Left cardiac atrium (tissue), 4 donors: ENCODE results near the gene PCDHGA11. TPM values are rescaled to one million over a fixed set of nuclear protein-coding genes. Genes with fewer than 3 reads are reported as not detected.
A peak's percentile ranks its signal among the peaks of the same experiment; 100 is the strongest.
"Not testable (repeated sequence)": the region's sequence is repeated elsewhere in the genome, so short reads cannot be mapped to it uniquely, and the experiment has no call there.

ENCODE experiments used
- ATAC-seq, 2 donors: fragments of 200-7000 bp; cut with Tn5 transposase; one replicate each; pipeline ENCODE4 v1.9.1; 2020; ENCODE audit warnings: mild to moderate bottlenecking in 2 of 2, moderate library complexity in 2 of 2
- DNase-seq: peaks from one replicate; pipeline ENCODE4 v3.0.0-alpha.2; 2020
- intact Hi-C, 2 donors: fragments of 100-400 bp; cut with DNase I; formaldehyde crosslinking; loops; one replicate each; pipeline versions ENCODE4 v1.14.1 to v1.15.1; 2022 to 2023
- long read RNA-seq: library from polyadenylated mRNA; unstranded; transcript quantifications from one replicate; pipeline ENCODE4 v2.0.0, GENCODE V29; 2021
- total RNA-seq, 2 donors: library from RNA; stranded (reverse); fragmentation: NEBNext Ultra II Directional; extraction: Animal tissue kit (Norgen Biotek cat#: 25700); gene quantifications; one replicate each; pipeline ENCODE4 v1.2.1, GENCODE V29; 2021
- donor health status: DM: no; HTN: yes; CAD: no.
- donor health status: DM: no; HTN: yes; CAD: no; lungs with severe emphysema.
- donor health status: DM: yes; HTN: yes; CAD: no.
- donor health status: Dilated cardiomyopathy.

PCDHGA11 gene
- total RNA-seq, result 1 to 10 TPM; 3.2 to 3.5 TPM
- long read RNA-seq, result 0 reads

DNA sequence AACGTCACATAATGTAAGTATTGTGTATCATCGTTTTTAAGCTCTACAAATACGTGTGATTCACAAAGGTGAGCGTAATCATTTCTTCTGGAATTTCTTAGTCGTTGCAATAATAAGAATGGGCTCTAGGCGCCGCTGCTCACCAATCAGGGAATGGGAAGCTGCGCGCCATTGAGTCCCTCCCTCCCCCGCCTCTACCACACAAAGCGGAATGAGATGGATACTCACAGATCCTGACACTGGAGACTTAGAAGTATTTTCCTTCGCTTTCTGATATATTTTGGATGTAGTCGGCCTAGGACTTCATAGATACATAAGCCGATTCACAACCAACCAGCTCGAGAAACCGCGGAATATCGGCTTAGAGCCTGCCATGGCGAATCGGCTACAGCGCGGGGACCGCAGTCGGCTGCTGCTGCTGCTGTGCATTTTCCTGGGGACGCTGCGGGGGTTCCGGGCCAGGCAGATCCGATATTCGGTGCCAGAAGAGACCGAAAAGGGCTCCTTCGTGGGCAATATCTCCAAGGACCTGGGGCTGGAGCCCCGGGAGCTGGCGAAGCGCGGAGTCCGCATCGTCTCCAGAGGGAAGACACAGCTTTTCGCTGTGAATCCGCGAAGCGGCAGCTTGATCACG is at the start of gene PCDHGA11:
TSS of gene PCDHGA11 (plus strand) at position 197 of the 634 bp plus-strand sequence. CDS start at position 374, 177 bp downstream.
- intact Hi-C loops, result loop anchor here in 1 of 2 donors (10.0 kb wide), 1 partner anchor 104 kb away; no protein-coding TSS in a partner anchor
- ATAC-seq (peak in 1 of 2 donors; percentile 52), DNase-seq (no peak)

DNA sequence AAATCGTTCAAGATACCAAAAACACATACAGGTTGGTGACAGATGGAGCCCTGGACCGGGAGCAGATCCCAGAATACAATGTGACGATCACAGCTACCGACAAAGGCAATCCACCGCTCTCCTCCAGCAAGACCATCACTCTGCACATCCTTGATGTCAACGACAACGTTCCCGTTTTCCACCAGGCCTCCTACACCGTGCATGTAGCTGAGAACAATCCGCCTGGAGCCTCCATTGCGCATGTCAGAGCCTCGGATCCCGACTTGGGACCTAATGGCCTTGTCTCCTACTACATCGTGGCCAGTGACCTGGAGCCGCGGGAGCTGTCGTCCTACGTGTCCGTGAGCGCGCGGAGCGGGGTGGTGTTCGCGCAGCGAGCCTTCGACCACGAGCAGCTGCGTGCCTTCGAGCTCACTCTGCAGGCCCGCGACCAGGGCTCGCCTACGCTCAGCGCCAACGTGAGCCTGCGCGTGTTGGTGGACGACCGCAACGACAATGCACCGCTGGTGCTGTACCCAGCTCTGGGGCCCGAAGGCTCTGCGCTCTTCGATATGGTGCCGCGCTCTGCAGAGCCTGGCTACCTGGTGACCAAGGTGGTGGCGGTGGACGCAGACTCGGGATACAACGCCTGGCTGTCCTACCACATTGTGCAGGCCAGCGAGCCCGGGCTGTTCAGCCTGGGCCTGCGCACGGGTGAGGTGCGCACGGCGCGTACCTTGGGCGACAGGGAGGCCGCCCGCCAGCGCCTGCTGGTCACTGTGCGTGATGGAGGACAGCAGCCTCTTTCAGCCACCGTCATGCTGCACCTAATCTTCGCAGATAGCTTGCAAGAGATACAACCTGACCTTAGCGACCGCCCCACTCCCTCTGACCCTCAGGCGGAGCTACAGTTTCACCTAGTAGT is 49.0 kb upstream of the PCDHGA11 start:
- intact Hi-C loops, result no loop called here
- DNase-seq (no peak), ATAC-seq (peak in 1 of 2 donors; percentile 21)

DNA sequence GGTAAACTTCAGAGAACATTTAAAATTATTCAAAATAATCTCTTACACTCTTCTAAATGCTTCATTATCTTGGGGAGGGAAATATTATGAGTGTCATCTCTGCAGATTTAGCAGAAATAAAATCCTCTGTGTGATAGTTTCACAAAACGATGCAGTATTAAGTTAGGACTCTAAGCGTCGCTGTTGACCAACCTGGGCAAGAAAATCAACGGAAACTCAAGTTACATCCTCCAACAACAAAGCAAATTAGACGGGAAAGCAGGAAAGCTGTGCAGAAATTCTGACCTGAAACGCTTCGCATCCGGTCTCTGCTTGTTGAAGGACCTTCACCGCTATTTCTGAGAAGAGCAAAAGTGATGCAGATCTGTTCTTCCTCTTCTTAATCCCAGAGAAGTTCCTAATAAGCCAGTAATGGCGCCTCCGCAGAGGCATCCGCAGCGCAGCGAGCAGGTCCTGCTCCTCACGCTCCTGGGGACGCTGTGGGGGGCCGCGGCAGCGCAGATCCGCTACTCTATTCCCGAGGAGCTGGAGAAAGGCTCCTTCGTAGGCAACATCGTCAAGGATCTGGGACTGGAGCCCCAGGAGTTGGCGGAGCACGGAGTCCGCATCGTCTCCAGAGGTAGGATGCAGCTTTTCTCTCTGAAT is 47.1 kb upstream of the PCDHGA11 start, which contains the start of gene PCDHGA6:
TSS of gene PCDHGA6 (plus strand) at position 219 of the 645 bp plus-strand sequence. CDS start at position 412, 193 bp downstream.
- DNase-seq (no peak), ATAC-seq (no peak)
- intact Hi-C loops, result no loop called here

DNA sequence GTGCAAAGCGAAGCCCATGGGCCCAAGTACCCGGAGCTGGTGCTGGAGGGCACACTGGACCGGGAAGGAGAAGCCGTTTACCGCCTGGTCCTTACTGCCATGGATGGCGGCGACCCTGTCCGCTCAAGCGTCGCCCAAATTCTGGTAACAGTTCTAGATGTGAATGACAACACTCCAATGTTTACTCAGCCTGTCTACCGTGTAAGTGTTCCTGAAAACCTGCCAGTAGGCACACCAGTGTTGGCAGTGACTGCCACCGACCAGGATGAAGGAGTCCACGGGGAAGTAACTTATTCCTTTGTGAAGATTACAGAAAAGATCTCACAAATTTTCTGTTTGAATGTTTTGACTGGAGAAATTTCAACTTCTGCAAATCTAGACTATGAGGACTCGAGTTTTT is 46.2 kb upstream of the PCDHGA11 start:
- ATAC-seq (no peak), DNase-seq (no peak)
- intact Hi-C loops, result no loop called here

DNA sequence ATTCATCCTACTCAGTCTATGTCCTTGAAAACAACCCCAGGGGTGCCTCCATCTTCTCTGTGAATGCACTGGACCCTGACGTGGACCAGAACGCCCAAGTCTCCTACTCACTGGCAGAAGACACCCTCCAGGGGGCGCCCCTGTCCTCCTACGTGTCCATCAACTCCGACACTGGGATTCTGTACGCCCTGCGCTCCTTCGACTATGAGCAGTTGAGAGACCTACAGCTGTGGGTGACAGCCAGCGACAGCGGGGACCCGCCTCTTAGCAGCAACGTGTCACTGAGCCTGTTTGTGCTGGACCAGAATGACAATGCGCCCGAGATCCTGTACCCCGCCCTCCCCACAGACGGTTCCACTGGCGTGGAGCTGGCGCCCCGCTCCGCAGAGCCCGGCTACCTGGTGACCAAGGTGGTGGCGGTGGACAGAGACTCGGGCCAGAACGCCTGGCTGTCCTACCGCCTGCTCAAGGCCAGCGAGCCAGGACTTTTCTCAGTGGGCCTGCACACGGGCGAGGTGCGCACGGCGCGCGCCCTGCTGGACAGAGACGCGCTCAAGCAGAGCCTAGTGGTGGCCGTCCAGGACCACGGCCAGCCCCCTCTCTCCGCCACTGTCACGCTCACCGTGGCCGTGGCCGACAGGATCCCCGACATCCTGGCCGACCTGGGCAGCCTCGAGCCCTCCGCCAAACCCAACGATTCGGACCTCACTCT is 45.3 kb upstream of the PCDHGA11 start:
- ATAC-seq, intact Hi-C loops, DNase-seq: not testable (repeated sequence)

DNA sequence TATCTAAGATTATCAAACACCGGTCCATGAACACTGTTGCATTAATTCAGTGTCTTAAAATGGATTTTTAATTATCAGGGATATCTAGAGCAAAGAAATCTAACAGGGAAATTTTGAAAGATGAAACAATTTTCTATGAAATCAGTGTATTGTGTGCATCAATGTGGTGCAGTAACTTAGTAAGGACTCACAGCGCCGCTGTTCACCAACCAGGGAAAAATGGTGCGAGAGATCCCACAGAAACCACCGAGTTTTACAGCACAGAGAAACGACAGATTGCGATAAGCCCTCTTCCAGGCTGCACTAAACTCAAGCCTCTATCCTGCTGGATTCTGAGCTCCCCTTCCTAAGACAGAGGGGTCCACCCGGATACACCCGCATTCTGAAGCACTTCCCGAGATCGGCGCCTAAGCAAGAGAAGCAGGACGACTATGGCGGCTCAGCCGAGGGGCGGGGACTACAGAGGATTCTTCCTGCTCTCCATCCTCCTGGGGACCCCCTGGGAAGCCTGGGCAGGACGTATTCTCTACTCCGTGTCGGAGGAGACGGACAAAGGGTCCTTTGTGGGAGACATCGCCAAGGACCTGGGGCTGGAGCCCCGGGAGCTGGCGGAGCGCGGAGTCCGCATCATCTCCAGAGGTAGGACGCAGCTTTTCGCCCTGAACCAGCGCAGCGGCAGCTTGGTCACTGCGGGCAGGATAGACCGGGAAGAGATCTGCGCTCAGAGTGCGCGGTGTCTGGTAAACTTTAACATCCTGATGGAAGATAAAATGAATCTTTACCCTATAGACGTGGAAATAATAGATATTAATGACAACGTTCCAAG is 38.2 kb upstream of the PCDHGA11 start, which contains the start of gene PCDHGA7:
TSS of gene PCDHGA7 (plus strand) at position 274 of the 826 bp plus-strand sequence. CDS start at position 432, 158 bp downstream.
- DNase-seq (no peak), ATAC-seq (peak in 1 of 2 donors; percentile 34)
- intact Hi-C loops, result no loop called here

DNA sequence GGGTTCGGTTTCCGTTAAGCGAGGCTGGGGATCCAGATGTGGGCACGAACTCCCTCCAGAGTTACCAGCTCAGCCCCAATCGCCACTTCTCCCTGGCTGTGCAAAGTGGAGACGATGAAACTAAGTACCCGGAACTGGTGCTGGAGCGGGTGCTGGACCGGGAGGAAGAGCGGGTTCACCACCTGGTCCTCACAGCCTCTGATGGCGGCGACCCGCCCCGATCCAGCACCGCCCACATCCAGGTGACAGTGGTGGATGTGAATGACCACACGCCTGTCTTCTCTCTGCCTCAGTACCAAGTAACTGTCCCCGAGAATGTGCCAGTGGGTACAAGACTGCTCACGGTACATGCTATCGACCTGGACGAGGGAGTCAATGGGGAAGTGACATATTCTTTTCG is 37.5 kb upstream of the PCDHGA11 start:
- no peak for DNase-seq
- no peak for ATAC-seq
- intact Hi-C loops, result no loop called here

- intact Hi-C loops, result no loop called here
- no peak for ATAC-seq
- DNase-seq, result no peak
Observed at GRCh38 chr5:141384471-141385267, 36.2 kb upstream of the PCDHGA11 start.

GRCh38 chr5:141387557-141388311 is 33.1 kb upstream of the PCDHGA11 start, which contains the start of gene PCDHGB4:
PCDHGB4 (plus strand) TSS chr5:141387698; CDS start chr5:141387885, 187 bp downstream.
- intact Hi-C loops, DNase-seq: not testable (repeated sequence)
- peak; percentile 76 to 85 for ATAC-seq

GRCh38 chr5:141388661-141389060 is 32.2 kb upstream of the PCDHGA11 start:
- DNase-seq (no peak), ATAC-seq (no peak)
- intact Hi-C loops, result no loop called here

DNA sequence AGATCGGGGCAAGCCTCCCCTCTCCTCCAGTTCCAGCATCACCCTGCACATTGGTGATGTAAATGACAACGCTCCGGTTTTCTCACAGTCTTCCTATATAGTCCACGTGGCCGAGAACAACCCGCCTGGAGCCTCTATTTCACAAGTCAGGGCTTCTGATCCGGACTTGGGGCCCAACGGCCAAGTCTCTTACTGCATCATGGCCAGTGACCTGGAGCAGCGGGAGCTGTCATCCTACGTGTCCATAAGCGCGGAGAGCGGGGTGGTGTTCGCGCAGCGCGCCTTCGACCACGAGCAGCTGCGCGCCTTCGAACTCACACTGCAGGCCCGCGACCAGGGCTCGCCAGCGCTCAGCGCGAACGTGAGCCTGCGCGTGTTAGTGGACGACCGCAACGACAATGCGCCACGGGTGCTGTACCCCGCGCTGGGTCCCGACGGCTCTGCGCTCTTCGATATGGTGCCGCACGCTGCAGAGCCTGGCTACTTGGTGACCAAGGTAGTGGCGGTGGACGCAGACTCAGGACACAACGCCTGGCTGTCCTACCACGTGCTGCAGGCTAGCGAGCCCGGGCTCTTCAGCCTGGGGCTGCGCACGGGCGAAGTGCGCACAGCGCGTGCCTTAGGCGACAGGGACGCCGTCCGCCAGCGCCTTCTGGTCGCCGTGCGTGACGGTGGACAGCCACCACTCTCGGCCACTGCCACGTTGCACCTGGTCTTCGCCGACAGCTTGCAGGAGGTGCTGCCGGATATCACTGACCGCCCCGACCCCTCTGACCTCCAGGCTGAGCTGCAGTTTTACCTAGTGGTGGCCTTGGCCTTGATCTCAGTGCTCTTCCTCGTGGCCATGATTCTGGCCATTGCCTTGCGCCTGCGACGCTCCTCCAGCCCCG is 31.5 kb upstream of the PCDHGA11 start:
- intact Hi-C loops, result no loop called here
- no peak for DNase-seq
- ATAC-seq, result no peak

DNA sequence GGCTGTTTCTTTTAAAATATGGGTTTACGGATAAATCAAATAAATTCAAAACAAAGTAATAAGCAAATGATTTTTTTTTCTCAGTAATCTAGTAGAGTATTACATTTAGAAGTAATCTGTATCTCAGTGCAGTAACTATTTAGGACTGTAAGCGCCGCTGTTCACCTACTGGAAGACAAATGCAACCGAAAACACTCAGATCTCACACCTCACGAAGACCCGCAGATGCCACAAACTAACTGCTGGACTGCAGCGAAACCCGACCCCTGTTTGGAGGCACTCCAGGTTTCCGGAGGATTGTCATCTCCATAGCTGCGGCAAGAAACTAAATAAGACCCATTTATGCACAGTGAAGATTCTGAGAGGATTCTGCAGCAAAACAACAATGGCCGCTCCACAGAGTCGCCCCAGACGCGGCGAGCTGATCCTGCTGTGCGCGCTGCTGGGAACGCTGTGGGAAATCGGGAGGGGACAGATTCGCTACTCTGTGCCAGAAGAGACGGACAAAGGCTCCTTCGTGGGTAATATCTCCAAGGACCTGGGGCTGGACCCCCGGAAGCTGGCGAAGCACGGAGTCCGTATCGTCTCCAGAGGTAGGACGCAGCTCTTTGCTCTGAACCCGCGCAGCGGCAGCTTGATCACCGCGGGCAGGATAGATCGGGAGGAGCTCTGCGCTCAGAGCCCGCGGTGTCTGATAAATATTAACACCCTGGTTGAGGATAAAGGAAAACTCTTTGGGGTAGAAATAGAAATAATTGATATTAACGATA is 28.2 kb upstream of the PCDHGA11 start, which contains the start of gene PCDHGA8:
TSS of gene PCDHGA8 (plus strand) at position 205 of the 770 bp plus-strand sequence. CDS start at position 386, 181 bp downstream.
- ATAC-seq, result no peak
- no peak for DNase-seq
- intact Hi-C loops, result no loop called here

- intact Hi-C loops, result no loop called here
- DNase-seq (no peak), ATAC-seq (no peak)
Observed at GRCh38 chr5:141393267-141393666, 27.6 kb upstream of the PCDHGA11 start.

DNA sequence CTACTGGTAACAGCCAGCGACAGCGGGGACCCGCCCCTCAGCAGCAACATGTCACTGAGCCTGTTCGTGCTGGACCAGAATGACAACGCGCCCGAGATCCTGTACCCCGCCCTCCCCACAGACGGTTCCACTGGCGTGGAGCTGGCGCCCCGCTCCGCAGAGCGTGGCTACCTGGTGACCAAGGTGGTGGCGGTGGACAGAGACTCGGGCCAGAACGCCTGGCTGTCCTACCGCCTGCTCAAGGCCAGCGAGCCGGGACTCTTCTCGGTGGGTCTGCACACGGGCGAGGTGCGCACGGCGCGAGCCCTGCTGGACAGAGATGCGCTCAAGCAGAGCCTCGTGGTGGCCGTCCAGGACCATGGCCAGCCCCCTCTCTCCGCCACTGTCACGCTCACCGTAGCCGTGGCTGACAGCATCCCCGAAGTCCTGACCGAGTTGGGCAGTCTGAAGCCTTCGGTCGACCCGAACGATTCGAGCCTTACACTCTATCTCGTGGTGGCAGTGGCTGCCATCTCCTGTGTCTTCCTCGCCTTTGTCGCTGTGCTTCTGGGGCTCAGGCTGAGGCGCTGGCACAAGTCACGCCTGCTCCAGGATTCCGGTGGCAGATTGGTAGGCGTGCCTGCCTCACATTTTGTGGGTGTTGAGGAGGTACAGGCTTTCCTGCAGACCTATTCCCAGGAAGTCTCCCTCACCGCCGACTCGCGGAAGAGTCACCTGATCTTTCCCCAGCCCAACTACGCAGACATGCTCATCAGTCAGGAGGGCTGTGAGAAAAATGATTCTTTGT is 26.3 kb upstream of the PCDHGA11 start:
- ATAC-seq, DNase-seq, intact Hi-C loops: not testable (repeated sequence)
